HCT116 (cell line): Measurements from ENCODE around the gene PPP2R2D. TPM values are rescaled to one million over a fixed set of nuclear protein-coding genes. Genes with fewer than 3 reads are reported as not detected.

ENCODE experiments used
- ATAC-seq: fragments of 200-7000 bp; cut with Tn5 transposase; 2 replicates; pipeline ENCODE4 v1.9.1; 2020; ENCODE audit warnings: mild to moderate bottlenecking, moderate library complexity
- BruUV-seq: library from RNA; stranded (reverse); fragments of 400-500 nt; replicated peaks from 2 replicates; lab custom pipeline; 2021; lab: Mats Ljungman, UMichigan
- CTCF ChIA-PET: fragments of 300-600 bp; sonication (Branson Sonifier 250); formaldehyde crosslinking; loops from one replicate; lab custom pipeline; 2021; ENCODE audit warnings: antibody characterized with exemption; lab: Charles Lee
- POLR2A ChIA-PET: fragments of 300-600, 350-600 bp; sonication (Branson Sonifier 250); formaldehyde crosslinking; loops from one replicate; lab custom pipeline; 2021; ENCODE audit warnings: antibody characterized with exemption; lab: Charles Lee
- RAD21 ChIA-PET, 2 experiments: fragments of 300-600 bp; sonication (Branson Sonifier 250); formaldehyde crosslinking; loops; one replicate each; lab custom pipeline; 2023; ENCODE audit warnings: low total read pairs in 2 of 2; ENCODE audit not compliant: uncharacterized antibody in 2 of 2, unreplicated experiment in 2 of 2, low non-redundant PET in 1 of 2; lab: Charles Lee
- DNase-seq: peaks from one replicate; pipeline ENCODE4 v3.0.0-alpha.2; 2010; ENCODE audit warnings: low read depth, low spot score
- H2AFZ ChIP-seq: fragments of 200-600 bp; shearing (Covaris generic), sonication (generic); 2 replicates; pipeline ENCODE4 v1.6.1; 2017; ENCODE audit warnings: low read depth, mixed run types, mixed read lengths, antibody characterized with exemption, low read length; ENCODE audit not compliant: poor library complexity, severe bottlenecking
- H3K27ac ChIP-seq: 2 replicates; pipeline ENCODE4 v1.5.1; 2012; ENCODE audit warnings: low read depth, low read length
- H3K27me3 ChIP-seq: fragments of 200-600 bp; sonication (generic); 2 replicates; pipeline ENCODE4 v1.6.1; 2016; ENCODE audit warnings: mixed run types, low read length, mixed read lengths; ENCODE audit not compliant: insufficient read depth
- H3K36me3 ChIP-seq, 2 experiments: fragments of 200-500 bp in 1 of 2; fragments of 200-600 bp in 1 of 2; sonication (Bioruptor generic) in 1 of 2; sonication (generic) in 1 of 2; 2 replicates each; pipeline versions ENCODE4 v1.5.1 to v1.6.1; 2014 to 2016; ENCODE audit warnings: low read length in 2 of 2, inconsistent platforms in 1 of 2, mixed read lengths in 1 of 2, mixed run types in 1 of 2; ENCODE audit not compliant: insufficient read depth in 2 of 2, control insufficient read depth in 1 of 2
- H3K4me1 ChIP-seq, 2 experiments: fragments of 200-600 bp in 1 of 2; sonication (generic) in 1 of 2; 2 replicates each; pipeline versions ENCODE4 v1.5.1 to v1.6.1; 2012 to 2017; ENCODE audit warnings: low read length in 2 of 2, inconsistent platforms in 1 of 2, mild to moderate bottlenecking in 1 of 2, mixed read lengths in 1 of 2, mixed run types in 1 of 2, moderate library complexity in 1 of 2; ENCODE audit not compliant: insufficient read depth in 2 of 2, control insufficient read depth in 1 of 2
- H3K4me2 ChIP-seq: fragments of 200-600 bp; sonication (generic); 2 replicates; pipeline ENCODE4 v1.6.1; 2017; ENCODE audit warnings: mixed run types, low read length, mixed read lengths
- H3K4me3 ChIP-seq, 2 experiments: fragments of 200-600 bp in 1 of 2; sonication (generic) in 1 of 2; replicated peaks in 1 of 2; 2 replicates each; pipeline ENCODE4 v1.5.1; 2011 to 2016; ENCODE audit warnings: low read length in 2 of 2, control low read depth in 1 of 2, low read depth in 1 of 2, mild to moderate bottlenecking in 1 of 2, mixed read lengths in 1 of 2, mixed run types in 1 of 2
- H3K79me2 ChIP-seq: fragments of 200-600 bp; sonication (generic); 2 replicates; pipeline ENCODE4 v1.6.1; 2017; ENCODE audit warnings: mild to moderate bottlenecking, mixed run types, low read length, moderate library complexity, mixed read lengths; ENCODE audit not compliant: insufficient read depth
- H3K9ac ChIP-seq: fragments of 200-600 bp; sonication (generic); 2 replicates; pipeline ENCODE4 v1.6.1; 2016; ENCODE audit warnings: low read length, mixed read lengths
- H3K9me2 ChIP-seq: fragments of 200-600 bp; sonication (generic), shearing (Covaris generic); 2 replicates; pipeline ENCODE4 v1.6.1; 2017; ENCODE audit warnings: mixed run types, mild to moderate bottlenecking, moderate library complexity; ENCODE audit not compliant: insufficient read depth
- H3K9me3 ChIP-seq, 2 experiments: fragments of 200-500 bp in 1 of 2; fragments of 200-600 bp in 1 of 2; sonication (Bioruptor generic) in 1 of 2; sonication (generic) in 1 of 2; 2 replicates each; pipeline ENCODE4 v1.6.1; 2014 to 2017; ENCODE audit warnings: low read length in 2 of 2, mixed read lengths in 2 of 2, inconsistent platforms in 1 of 2, low read depth in 1 of 2, mild to moderate bottlenecking in 1 of 2, mixed run types in 1 of 2, moderate library complexity in 1 of 2; ENCODE audit not compliant: control insufficient read depth in 1 of 2, insufficient read depth in 1 of 2
- H4K20me1 ChIP-seq: fragments of 200-600 bp; sonication (generic), shearing (Covaris generic); 2 replicates; pipeline ENCODE4 v1.6.1; 2017; ENCODE audit warnings: mixed run types, mild to moderate bottlenecking, moderate library complexity; ENCODE audit not compliant: insufficient read depth
- CTCF ChIP-seq, 3 experiments: fragments of 200-600 bp in 1 of 3; sonication (generic) in 1 of 3; IDR thresholded peaks in 2 of 3; conservative IDR thresholded peaks in 1 of 3; 2 replicates each; pipeline ENCODE4 v1.5.1; 2012 to 2017; ENCODE audit warnings: low read depth in 2 of 3, low read length in 2 of 3, antibody characterized with exemption in 1 of 3, borderline replicate concordance in 1 of 3, control low read depth in 1 of 3, mild to moderate bottlenecking in 1 of 3, mixed read lengths in 1 of 3, mixed run types in 1 of 3, moderate library complexity in 1 of 3; ENCODE audit not compliant: insufficient read depth in 1 of 3
- JUND ChIP-seq: IDR thresholded peaks from 2 replicates; pipeline ENCODE4 v1.6.1; 2012
- SIN3A ChIP-seq: IDR thresholded peaks from 2 replicates; pipeline ENCODE4 v1.6.1; 2012; ENCODE audit warnings: low read depth
- SRF ChIP-seq: IDR thresholded peaks from 2 replicates; pipeline ENCODE4 v1.6.1; 2012; ENCODE audit warnings: low read depth
- TCF7L2 ChIP-seq: IDR thresholded peaks from 2 replicates; pipeline ENCODE4 v1.7.0; 2011; ENCODE audit warnings: borderline replicate concordance, inconsistent platforms; ENCODE audit not compliant: insufficient read depth, insufficient read length; ENCODE audit errors: extremely low read depth
- ZFX ChIP-seq: fragments of 450-650 bp; IDR thresholded peaks from 2 replicates; pipeline ENCODE4 v1.6.1; 2017
- intact Hi-C: fragments of 100-400 bp; cut with micrococcal nuclease; formaldehyde crosslinking; loops from 2 replicates; pipeline ENCODE4 v1.10.0; 2022
- total RNA-seq: library from RNA; stranded (reverse); gene quantifications from one replicate; pipeline ENCODE4 v1.2.1, GENCODE V29; 2021; ENCODE audit not compliant: unreplicated experiment

PPP2R2D gene
- total RNA-seq, 1 experiment from 2014 or later: 18.1 TPM

GRCh38 chr10:131891929-131892805 is 8.6 kb upstream of the PPP2R2D start:
- no peak overlapping the region for H2AFZ ChIP-seq
- H3K9ac ChIP-seq: no peak overlapping the region
- RAD21 ChIA-PET: no interaction called here
- no TSS peak for BruUV-seq
- H3K27me3 ChIP-seq: no peaks in the 10 kb centered on the region
- peak overlapping the region in 1 of 2 experiments; percentile 50; a peak in 2 of 4 replicates for H3K4me3 ChIP-seq
- H3K36me3 ChIP-seq: no peaks in the 10 kb centered on the region
- intact Hi-C loops: no loop called here
- no peak for TF ChIP-seq JUND
- no peak for TF ChIP-seq CTCF (IDR thresholded peaks at IDR 0.05 in 2 of 3, conservative IDR thresholded peaks at IDR 0.05 in 1 of 3; ENCODE audit: borderline replicate concordance in 1 of 3, insufficient read depth in 1 of 3, low read depth in 2 of 3, low read length in 2 of 3)
- no peak for TF ChIP-seq ZFX
- no peak for TF ChIP-seq TCF7L2
- TF ChIP-seq SIN3A: no peak
- no peak for TF ChIP-seq SRF
- TF ChIP-seq, all 23 proteins: peak for 0
- no peaks in the 10 kb centered on the region for H3K79me2 ChIP-seq
- POLR2A ChIA-PET: interaction anchor here (1.5 kb wide), 1 partner anchor 11 kb away, joined by 3 read pairs; no protein-coding TSS in a partner anchor
- no peaks in the 10 kb centered on the region for H3K9me2 ChIP-seq
- no peaks in the 10 kb centered on the region for H4K20me1 ChIP-seq
- CTCF ChIA-PET: interaction anchor here (0.6 to 1.2 kb wide), 2 partner anchors 8 to 131 kb away, joined by 3 to 4 read pairs; partner anchors contain the start of gene PPP2R2D
- H3K4me2 ChIP-seq: peak overlapping the region; percentile 80
- DNase-seq (no peak), ATAC-seq (no peak)
- peaks cover 15 to 40% of the 10 kb centered on the region in 2 experiments for H3K4me1 ChIP-seq
- H3K27ac ChIP-seq: no peak overlapping the region; the same call in 1 of the 2 replicates
- no peaks in the 10 kb centered on the region for H3K9me3 ChIP-seq
